ENCODE measurements around the gene TBRG1. TPM values are rescaled to one million over a fixed set of nuclear protein-coding genes. Genes with fewer than 3 reads are reported as not detected.

The TBRG1 gene
- total RNA-seq, 1 donor from 2014 or later: 54.6 TPM

- ATAC-seq (ENCODE audit: low read depth) (no peak), DNase-seq (no peak)
- Mint-ChIP-seq H3K9me3 (no peaks in the 10 kb centered on the region), H3K27ac (no peak overlapping the region), H3K4me3 (no peak overlapping the region), H3K27me3 (no peaks in the 10 kb centered on the region), H3K4me1 (peaks cover 7% of the 10 kb centered on the region), H3K36me3 (ENCODE audit: low read depth) (peaks cover 84% of the 10 kb centered on the region)
- CTCF ChIA-PET: no interaction called here
- no peak for TF ChIP-seq CTCF (IDR thresholded peaks at IDR 0.05)
- intact Hi-C loops (cut with micrococcal nuclease): loop anchor here (10.0 kb wide), 2 partner anchors 445 to 895 kb away; no protein-coding TSS in a partner anchor
- POLR2A ChIA-PET: no interaction called here
Measured at GRCh38 chr11:124629961-124630360, 7.3 kb downstream of the TBRG1 start.

- Mint-ChIP-seq H3K27me3 (no peaks in the 10 kb centered on the region), H3K27ac (no peak overlapping the region), H3K36me3 (ENCODE audit: low read depth) (peaks cover 83% of the 10 kb centered on the region), H3K4me3 (no peak overlapping the region), H3K9me3 (no peaks in the 10 kb centered on the region), H3K4me1 (no peaks in the 10 kb centered on the region)
- CTCF ChIA-PET: no interaction called here
- no peak for TF ChIP-seq CTCF (IDR thresholded peaks at IDR 0.05)
- POLR2A ChIA-PET: no interaction called here
- ATAC-seq (ENCODE audit: low read depth) (no peak), DNase-seq (no peak)
- intact Hi-C loops (cut with micrococcal nuclease): no loop called here
Measured at GRCh38 chr11:124633355-124633754, 10.7 kb downstream of the TBRG1 start.

- TF ChIP-seq CTCF (IDR thresholded peaks at IDR 0.05): no peak
- Mint-ChIP-seq H3K36me3 (ENCODE audit: low read depth) (peaks cover 67% of the 10 kb centered on the region), H3K4me1 (no peaks in the 10 kb centered on the region), H3K27ac (no peak overlapping the region), H3K27me3 (no peaks in the 10 kb centered on the region), H3K9me3 (no peaks in the 10 kb centered on the region), H3K4me3 (no peak overlapping the region)
- intact Hi-C loops (cut with micrococcal nuclease): no loop called here
- ChIA-PET CTCF (interaction anchor here (0.9 kb wide), 1 partner anchor 36 kb away, joined by 3 read pairs; no protein-coding TSS in a partner anchor), POLR2A (no interaction called here)
- ATAC-seq (ENCODE audit: low read depth): no peak
- DNase-seq: no peak
Measured at GRCh38 chr11:124635932-124636331, 13.3 kb downstream of the TBRG1 start.

- H3K4me3 Mint-ChIP-seq: no peak overlapping the region
- no peaks in the 10 kb centered on the region for H3K9me3 Mint-ChIP-seq
- H3K27ac Mint-ChIP-seq: no peak overlapping the region
- peaks cover 41% of the 10 kb centered on the region for H3K36me3 Mint-ChIP-seq (ENCODE audit: low read depth)
- ChIA-PET POLR2A (no interaction called here), CTCF (interaction anchor here (1.1 kb wide), 1 partner anchor 159 kb away, joined by 4 read pairs; no protein-coding TSS in a partner anchor)
- H3K27me3 Mint-ChIP-seq: no peaks in the 10 kb centered on the region
- no peaks in the 10 kb centered on the region for H3K4me1 Mint-ChIP-seq
- intact Hi-C loops (cut with micrococcal nuclease): no loop called here
- DNase-seq (no peak), ATAC-seq (ENCODE audit: low read depth) (no peak)
- TF ChIP-seq CTCF (IDR thresholded peaks at IDR 0.05): no peak
Measured at GRCh38 chr11:124638500-124638899, 15.8 kb downstream of the TBRG1 start.

- POLR2A ChIA-PET: interaction anchor here (0.5 kb wide), 1 partner anchor 1621 kb away, joined by 4 read pairs; no protein-coding TSS in a partner anchor
- H3K27ac Mint-ChIP-seq: no peak overlapping the region
- peaks cover 35% of the 10 kb centered on the region for H3K36me3 Mint-ChIP-seq (ENCODE audit: low read depth)
- no peaks in the 10 kb centered on the region for H3K27me3 Mint-ChIP-seq
- DNase-seq: no peak
- intact Hi-C loops (cut with micrococcal nuclease): no loop called here
- no peak for TF ChIP-seq CTCF (IDR thresholded peaks at IDR 0.05)
- no peaks in the 10 kb centered on the region for H3K9me3 Mint-ChIP-seq
- CTCF ChIA-PET: interaction anchor here (1.1 to 1.8 kb wide), 2 partner anchors 16 to 158 kb away, joined by 4 to 5 read pairs; no protein-coding TSS in a partner anchor
- ATAC-seq (ENCODE audit: low read depth): no peak
- no peaks in the 10 kb centered on the region for H3K4me1 Mint-ChIP-seq
- no peak overlapping the region for H3K4me3 Mint-ChIP-seq
Measured at GRCh38 chr11:124639186-124639585, 16.5 kb downstream of the TBRG1 start.
